ENCODE results near the gene MOK. TPM values are rescaled to one million over a fixed set of nuclear protein-coding genes. Genes with fewer than 3 reads are reported as not detected.

MOK gene
- total and polyA plus RNA-seq, 2 experiments from 2014 or later: 28.1 to 31.7 TPM

GRCh38 chr14:102219316-102219715, 85.6 kb downstream of the MOK start:
- no peak for TF ChIP-seq CTCF (IDR thresholded peaks at IDR 0.05; ENCODE audit: low read depth, low read length)
- Histone ChIP-seq H3K4me1 (ENCODE audit: low read depth) (peaks cover 22% of the 10 kb centered on the region), H3K4me3 (no peak overlapping the region), H3K27ac (peak overlapping the region; percentile 18), H3K9me3 (ENCODE audit: low read depth) (no peaks in the 10 kb centered on the region), H3K27me3 (no peaks in the 10 kb centered on the region), H3K36me3 (peaks cover under 1% of the 10 kb centered on the region)
- DNase-seq (ENCODE audit: low read depth in 1 of 2, low spot score in 1 of 2): no peak

- Histone ChIP-seq H3K4me3 (no peak overlapping the region), H3K4me1 (ENCODE audit: low read depth) (peaks cover 22% of the 10 kb centered on the region), H3K27me3 (no peaks in the 10 kb centered on the region), H3K36me3 (no peaks in the 10 kb centered on the region), H3K9me3 (ENCODE audit: low read depth) (no peaks in the 10 kb centered on the region), H3K27ac (peak overlapping the region; percentile 18)
- no peak for TF ChIP-seq CTCF (IDR thresholded peaks at IDR 0.05; ENCODE audit: low read depth, low read length)
- DNase-seq (ENCODE audit: low read depth in 1 of 2, low spot score in 1 of 2): no peak
Measured at GRCh38 chr14:102218688-102219087, 86.3 kb downstream of the MOK start.

GRCh38 chr14:102217987-102218421, 87.0 kb downstream of the MOK start:
- H3K27me3 ChIP-seq: no peaks in the 10 kb centered on the region
- no peaks in the 10 kb centered on the region for H3K9me3 ChIP-seq (ENCODE audit: low read depth)
- peaks cover 22% of the 10 kb centered on the region for H3K4me1 ChIP-seq (ENCODE audit: low read depth)
- H3K4me3 ChIP-seq: no peak overlapping the region
- no peaks in the 10 kb centered on the region for H3K36me3 ChIP-seq
- no peak for TF ChIP-seq CTCF (IDR thresholded peaks at IDR 0.05; ENCODE audit: low read depth, low read length)
- no peak for DNase-seq (ENCODE audit: low read depth in 1 of 2, low spot score in 1 of 2)
- H3K27ac ChIP-seq: peak overlapping the region; percentile 18

- Histone ChIP-seq H3K4me1 (ENCODE audit: low read depth) (peaks cover 22% of the 10 kb centered on the region), H3K9me3 (ENCODE audit: low read depth) (no peaks in the 10 kb centered on the region), H3K36me3 (no peaks in the 10 kb centered on the region), H3K4me3 (no peak overlapping the region), H3K27me3 (no peaks in the 10 kb centered on the region), H3K27ac (peak overlapping the region; percentile 18)
- no peak for TF ChIP-seq CTCF (IDR thresholded peaks at IDR 0.05; ENCODE audit: low read depth, low read length)
- no peak for DNase-seq (ENCODE audit: low read depth in 1 of 2, low spot score in 1 of 2)
Measured at GRCh38 chr14:102217399-102217798, 87.6 kb downstream of the MOK start.

- Histone ChIP-seq H3K27me3 (no peaks in the 10 kb centered on the region), H3K36me3 (no peaks in the 10 kb centered on the region), H3K9me3 (ENCODE audit: low read depth) (no peaks in the 10 kb centered on the region), H3K4me1 (ENCODE audit: low read depth) (peaks cover 22% of the 10 kb centered on the region), H3K27ac (peak overlapping the region; percentile 59), H3K4me3 (no peak overlapping the region)
- peak in 1 of 2 donors; percentile 41 for DNase-seq (ENCODE audit: low read depth in 1 of 2, low spot score in 1 of 2)
- TF ChIP-seq CTCF (IDR thresholded peaks at IDR 0.05; ENCODE audit: low read depth, low read length): no peak
Measured at GRCh38 chr14:102215576-102216250, 89.3 kb downstream of the MOK start.

Data from cardiac muscle cell (in vitro differentiated cells and primary cell).